ENCODE results near the gene HIF1AN.

Gene HIF1AN

DNA sequence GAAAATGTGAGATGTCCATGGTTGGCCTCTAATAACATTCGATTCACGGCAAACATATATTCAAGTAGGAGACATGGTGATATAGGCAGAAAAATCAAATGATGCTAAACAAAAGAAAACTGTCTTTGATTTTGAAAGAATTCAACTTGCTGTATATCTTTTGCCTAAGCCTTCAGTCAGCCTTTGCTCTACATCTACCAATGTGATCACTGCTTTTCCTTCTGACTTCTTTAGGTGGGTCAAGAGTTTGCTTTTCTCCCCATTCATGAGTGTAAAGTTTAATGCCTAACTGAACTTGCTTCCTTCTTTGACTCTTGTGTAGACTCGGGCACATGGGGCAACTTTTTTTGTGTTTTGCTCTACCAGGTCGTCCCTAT lies 417 bp upstream of the HIF1AN start:
- TF ChIP-seq, protein P1, sequence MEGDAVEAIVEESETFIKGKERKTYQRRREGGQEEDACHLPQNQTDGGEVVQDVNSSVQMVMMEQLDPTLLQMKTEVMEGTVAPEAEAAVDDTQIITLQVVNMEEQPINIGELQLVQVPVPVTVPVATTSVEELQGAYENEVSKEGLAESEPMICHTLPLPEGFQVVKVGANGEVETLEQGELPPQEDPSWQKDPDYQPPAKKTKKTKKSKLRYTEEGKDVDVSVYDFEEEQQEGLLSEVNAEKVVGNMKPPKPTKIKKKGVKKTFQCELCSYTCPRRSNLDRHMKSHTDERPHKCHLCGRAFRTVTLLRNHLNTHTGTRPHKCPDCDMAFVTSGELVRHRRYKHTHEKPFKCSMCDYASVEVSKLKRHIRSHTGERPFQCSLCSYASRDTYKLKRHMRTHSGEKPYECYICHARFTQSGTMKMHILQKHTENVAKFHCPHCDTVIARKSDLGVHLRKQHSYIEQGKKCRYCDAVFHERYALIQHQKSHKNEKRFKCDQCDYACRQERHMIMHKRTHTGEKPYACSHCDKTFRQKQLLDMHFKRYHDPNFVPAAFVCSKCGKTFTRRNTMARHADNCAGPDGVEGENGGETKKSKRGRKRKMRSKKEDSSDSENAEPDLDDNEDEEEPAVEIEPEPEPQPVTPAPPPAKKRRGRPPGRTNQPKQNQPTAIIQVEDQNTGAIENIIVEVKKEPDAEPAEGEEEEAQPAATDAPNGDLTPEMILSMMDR (IDR thresholded peaks at IDR 0.05; ENCODE audit: low read depth, low read length): no peak
- peak overlapping the region; percentile 70 to 72 for H3K4me3 ChIP-seq (replicated peaks in 1 of 2; ENCODE audit: low read depth in 2 of 2, low read length in 2 of 2)
- DNase-seq (ENCODE audit: low read depth in 2 of 2): no peak

DNA sequence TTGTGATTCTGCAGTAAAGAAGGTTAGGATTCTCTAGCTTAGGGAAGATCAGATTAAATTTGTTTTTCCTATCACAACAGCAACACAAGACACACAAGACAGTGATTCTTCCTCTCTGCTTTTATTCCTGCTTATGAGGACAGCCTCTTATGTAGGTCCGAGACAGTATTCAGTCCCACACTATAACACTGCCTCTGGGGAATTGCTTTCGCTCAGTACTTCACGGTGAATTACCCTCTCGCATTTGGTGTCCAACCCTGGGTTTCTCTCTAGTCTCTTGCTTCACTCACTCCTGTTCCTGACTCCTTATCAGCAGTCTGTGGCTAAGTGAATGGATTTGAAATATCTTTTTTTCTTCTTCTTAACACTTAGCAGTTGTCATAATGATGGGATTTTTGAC lies 1.7 kb downstream of the HIF1AN start:
- H3K4me3 ChIP-seq (replicated peaks in 1 of 2; ENCODE audit: low read depth in 2 of 2, low read length in 2 of 2): no peak overlapping the region
- TF ChIP-seq, protein P1 (IDR thresholded peaks at IDR 0.05; ENCODE audit: low read depth, low read length): no peak

DNA sequence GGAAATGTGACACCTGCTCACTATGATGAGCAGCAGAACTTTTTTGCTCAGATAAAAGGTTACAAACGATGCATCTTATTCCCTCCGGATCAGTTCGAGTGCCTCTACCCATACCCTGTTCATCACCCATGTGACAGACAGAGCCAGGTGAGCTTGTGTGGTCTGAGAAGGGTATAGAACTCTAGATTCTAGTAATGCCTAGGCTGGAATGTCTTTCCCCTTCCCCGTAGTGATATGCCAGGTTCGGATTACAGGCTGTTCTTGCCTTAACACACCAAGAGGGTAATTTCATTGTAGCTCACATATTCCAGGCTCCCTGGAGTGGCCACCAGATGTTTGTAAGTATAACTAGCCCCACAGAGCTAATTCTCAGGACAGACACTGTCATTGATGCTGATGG lies 9.2 kb downstream of the HIF1AN start:
- TF ChIP-seq, protein P1 (IDR thresholded peaks at IDR 0.05; ENCODE audit: low read depth, low read length): no peak
- no peak for DNase-seq (ENCODE audit: low read depth in 2 of 2)
- no peak overlapping the region for H3K4me3 ChIP-seq (replicated peaks in 1 of 2; ENCODE audit: low read depth in 2 of 2, low read length in 2 of 2)

More for the DNA sequence above, 1.7 kb downstream of the HIF1AN start:
- no peak for DNase-seq (ENCODE audit: low read depth in 2 of 2)

DNA sequence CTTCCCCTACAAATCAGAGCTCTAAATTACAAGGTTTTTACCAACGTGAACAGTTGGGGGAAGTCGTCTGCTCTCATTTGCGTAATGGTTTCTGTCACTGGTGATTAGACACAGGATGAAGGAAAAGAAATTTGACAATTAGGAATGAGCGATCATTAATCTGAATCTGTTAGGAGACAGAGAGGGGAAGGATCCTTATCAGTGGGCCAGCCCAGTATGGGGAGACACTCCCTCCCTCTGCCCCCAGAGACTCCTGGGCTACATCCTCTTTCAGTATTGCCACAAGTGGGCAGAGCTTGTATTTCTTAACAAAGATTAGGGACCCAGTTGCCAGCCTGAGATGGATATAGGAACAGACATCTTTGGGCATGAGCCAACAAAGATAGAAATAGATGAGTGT lies 15.5 kb downstream of the HIF1AN start:
- TF ChIP-seq, protein P1 (IDR thresholded peaks at IDR 0.05; ENCODE audit: low read depth, low read length): no peak
- H3K4me3 ChIP-seq (replicated peaks in 1 of 2; ENCODE audit: low read depth in 2 of 2, low read length in 2 of 2): no peak overlapping the region
- no peak for DNase-seq (ENCODE audit: low read depth in 2 of 2)

DNA sequence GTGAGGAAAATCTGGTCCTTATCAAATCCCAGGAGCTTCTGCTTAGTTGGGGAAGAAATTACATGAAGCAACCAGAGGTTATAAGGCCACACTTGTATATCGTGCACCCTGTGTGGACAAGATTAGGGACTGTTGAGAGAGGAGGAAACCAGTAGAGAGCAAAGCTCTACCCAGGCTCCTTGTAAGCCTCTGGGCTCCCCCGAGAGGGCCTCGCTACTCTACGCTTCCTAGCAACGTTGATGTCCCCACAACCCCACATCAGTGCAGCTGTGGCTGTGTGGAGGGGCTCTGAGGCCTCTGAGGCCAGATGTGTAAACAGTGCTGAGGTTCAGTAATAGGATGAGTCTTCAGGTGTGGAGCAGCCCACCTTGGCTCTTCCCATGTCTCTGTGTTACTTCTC lies 16.0 kb downstream of the HIF1AN start:
- DNase-seq (ENCODE audit: low read depth in 2 of 2): no peak
- no peak overlapping the region for H3K4me3 ChIP-seq (replicated peaks in 1 of 2; ENCODE audit: low read depth in 2 of 2, low read length in 2 of 2)
- TF ChIP-seq, protein P1 (IDR thresholded peaks at IDR 0.05; ENCODE audit: low read depth, low read length): no peak

DNA sequence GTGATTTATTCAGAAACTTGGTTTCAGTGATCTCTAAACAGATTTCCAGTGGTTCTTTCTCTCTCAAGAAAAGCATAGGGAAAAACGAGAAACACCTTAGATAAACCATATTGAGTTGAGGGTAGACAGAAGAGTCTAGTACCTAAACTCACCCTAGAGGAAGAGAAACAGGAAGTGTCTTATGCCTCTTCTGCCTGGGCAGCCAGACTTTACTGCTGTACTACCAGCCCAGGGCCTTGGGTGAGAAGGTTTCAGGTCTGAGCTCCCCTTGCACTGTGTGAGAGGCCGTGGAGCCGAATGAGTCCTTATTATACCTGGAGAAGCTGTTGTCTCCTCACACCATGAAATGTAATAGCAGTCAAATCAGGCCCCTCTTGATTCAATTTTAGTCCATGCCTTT lies 18.2 kb downstream of the HIF1AN start:
- no peak for DNase-seq (ENCODE audit: low read depth in 2 of 2)
- H3K4me3 ChIP-seq (replicated peaks in 1 of 2; ENCODE audit: low read depth in 2 of 2, low read length in 2 of 2): no peak overlapping the region
- TF ChIP-seq, protein P1 (IDR thresholded peaks at IDR 0.05; ENCODE audit: low read depth, low read length): no peak

DNA sequence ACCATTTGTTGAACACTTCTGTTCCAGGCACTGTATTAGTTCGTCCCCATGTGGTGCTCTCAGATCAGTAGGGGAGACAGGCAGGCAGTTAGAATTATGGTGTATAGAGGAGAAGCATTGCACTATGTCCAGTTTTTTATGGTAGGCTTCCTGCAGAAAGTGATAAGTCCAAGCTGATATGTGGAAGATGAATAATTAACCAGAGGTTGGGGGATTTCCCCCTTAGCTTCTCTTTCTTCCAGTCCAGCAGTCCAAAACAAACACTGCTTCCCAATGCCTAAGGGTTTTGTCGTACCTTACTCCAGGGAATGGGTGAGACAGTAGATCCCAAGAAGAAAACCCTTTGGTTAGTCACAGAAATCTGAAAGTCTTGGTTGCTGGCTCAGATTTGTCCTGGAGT lies 19.2 kb downstream of the HIF1AN start:
- TF ChIP-seq, protein P1 (IDR thresholded peaks at IDR 0.05; ENCODE audit: low read depth, low read length): no peak

More for the DNA sequence above, 19.2 kb downstream of the HIF1AN start:
- no peak overlapping the region for H3K4me3 ChIP-seq (replicated peaks in 1 of 2; ENCODE audit: low read depth in 2 of 2, low read length in 2 of 2)
- DNase-seq (ENCODE audit: low read depth in 2 of 2): no peak
